BE2C (cell line): ENCODE data around the gene CASP2.

Source experiments
- DNase-seq: peaks from one replicate; pipeline ENCODE4 v3.0.0-alpha.2; 2020
- H3K27me3 ChIP-seq: fragments of 250-450 bp; sonication (Bioruptor Pico); 2 replicates; pipeline ENCODE4 v1.5.1; 2020; ENCODE audit warnings: mild to moderate bottlenecking
- H3K36me3 ChIP-seq: fragments of 250-450 bp; sonication (Bioruptor Pico); 2 replicates; pipeline ENCODE4 v1.5.1; 2020; ENCODE audit warnings: mild to moderate bottlenecking
- H3K4me1 ChIP-seq: fragments of 250-450 bp; sonication (Bioruptor Pico); 2 replicates; pipeline ENCODE4 v1.5.1; 2020
- H3K4me3 ChIP-seq: 2 replicates; pipeline ENCODE4 v1.5.1; 2011; ENCODE audit warnings: low read depth, low read length
- H3K9me3 ChIP-seq: fragments of 250-450 bp; sonication (Bioruptor Pico); 2 replicates; pipeline ENCODE4 v1.5.1; 2020
- TF ChIP-seq, protein P1 (sequence below): IDR thresholded peaks from 2 replicates; pipeline ENCODE4 v1.5.1; 2012; ENCODE audit warnings: mild to moderate bottlenecking, low read depth, low read length

Gene CASP2

DNA sequence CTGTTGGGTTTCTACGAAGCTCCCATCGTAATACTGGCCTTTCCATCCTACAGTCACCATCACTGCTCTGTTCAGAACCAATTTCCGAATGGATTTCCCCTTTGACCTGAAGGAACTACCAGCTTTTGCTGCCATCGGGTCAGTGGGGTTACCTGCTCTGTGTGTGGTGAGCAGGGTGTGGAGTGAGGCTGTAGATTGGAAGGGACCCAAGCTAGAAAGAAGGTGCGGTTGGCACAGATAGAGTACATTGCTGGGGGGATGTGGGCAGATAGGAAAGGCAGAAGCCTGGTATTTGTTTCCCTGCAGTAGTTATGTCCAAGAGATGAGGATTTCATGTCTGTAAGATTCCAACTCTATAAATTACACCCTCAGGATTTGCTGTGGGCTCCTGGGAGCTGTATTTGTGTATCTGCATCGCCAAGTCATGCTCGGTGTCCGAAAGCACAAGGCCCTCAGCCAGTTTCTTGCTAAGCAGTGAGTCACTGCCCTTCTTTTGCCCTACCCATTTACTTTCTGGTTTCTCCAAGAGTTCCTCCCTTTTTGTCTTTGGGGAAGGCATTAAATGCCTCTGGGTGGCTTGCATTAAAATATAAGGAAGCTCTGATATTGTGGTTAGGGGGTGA is 43.1 kb downstream of the CASP2 start:
- Histone ChIP-seq H3K4me1 (no peaks in the 10 kb centered on the region), H3K27me3 (peaks cover 3% of the 10 kb centered on the region; the same call in 1 of the 2 replicates), H3K9me3 (no peaks in the 10 kb centered on the region), H3K36me3 (no peaks in the 10 kb centered on the region), H3K4me3 (no peak overlapping the region)
- TF ChIP-seq, protein P1, sequence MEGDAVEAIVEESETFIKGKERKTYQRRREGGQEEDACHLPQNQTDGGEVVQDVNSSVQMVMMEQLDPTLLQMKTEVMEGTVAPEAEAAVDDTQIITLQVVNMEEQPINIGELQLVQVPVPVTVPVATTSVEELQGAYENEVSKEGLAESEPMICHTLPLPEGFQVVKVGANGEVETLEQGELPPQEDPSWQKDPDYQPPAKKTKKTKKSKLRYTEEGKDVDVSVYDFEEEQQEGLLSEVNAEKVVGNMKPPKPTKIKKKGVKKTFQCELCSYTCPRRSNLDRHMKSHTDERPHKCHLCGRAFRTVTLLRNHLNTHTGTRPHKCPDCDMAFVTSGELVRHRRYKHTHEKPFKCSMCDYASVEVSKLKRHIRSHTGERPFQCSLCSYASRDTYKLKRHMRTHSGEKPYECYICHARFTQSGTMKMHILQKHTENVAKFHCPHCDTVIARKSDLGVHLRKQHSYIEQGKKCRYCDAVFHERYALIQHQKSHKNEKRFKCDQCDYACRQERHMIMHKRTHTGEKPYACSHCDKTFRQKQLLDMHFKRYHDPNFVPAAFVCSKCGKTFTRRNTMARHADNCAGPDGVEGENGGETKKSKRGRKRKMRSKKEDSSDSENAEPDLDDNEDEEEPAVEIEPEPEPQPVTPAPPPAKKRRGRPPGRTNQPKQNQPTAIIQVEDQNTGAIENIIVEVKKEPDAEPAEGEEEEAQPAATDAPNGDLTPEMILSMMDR, result no peak
- DNase-seq, result no peak

DNA sequence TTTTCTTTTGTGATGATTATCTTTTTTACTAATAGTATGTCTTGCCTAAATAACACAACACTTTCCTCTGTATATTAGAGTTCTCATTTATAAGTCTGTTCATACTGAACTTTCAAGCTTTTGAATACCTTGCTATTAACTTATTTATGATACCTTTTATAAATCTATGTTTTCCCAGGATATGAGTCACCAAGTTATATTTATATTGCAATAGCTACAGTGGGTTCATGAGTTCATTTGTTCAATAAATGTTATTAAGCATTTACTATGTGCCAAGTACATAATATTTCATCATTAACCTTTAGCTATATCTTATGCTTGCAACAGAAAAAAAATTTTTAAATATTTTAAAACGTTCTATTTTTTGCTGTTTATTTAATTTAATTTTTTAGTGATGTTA is 46.1 kb downstream of the CASP2 start:
- H3K4me3 ChIP-seq, result no peak overlapping the region
- no peak for DNase-seq
- TF ChIP-seq, protein P1, result no peak
- peaks cover 17% of the 10 kb centered on the region for H3K27me3 ChIP-seq
- no peaks in the 10 kb centered on the region for H3K4me1 ChIP-seq
- H3K9me3 ChIP-seq, result no peaks in the 10 kb centered on the region
- H3K36me3 ChIP-seq, result no peaks in the 10 kb centered on the region

DNA sequence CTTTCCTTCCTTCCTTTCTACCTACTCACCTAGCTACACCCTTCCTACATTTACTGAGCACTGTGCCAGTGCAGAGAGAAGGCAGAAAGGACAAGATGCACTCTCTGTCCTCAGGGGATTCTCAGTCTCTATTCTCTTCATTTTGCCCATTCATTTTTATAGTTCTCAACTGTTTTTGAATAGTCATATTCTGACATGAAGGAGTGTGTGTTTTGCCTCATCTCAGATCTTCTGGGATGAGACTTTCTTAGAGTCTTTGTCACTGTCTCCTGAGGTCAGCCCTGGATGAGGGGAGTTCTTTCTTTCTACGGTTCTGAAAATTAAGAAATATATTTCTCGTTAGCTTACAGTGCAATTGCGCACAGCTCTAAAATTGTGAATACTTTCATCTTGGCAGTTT is 49.1 kb downstream of the CASP2 start:
- no peak for DNase-seq
- Histone ChIP-seq H3K9me3 (no peaks in the 10 kb centered on the region), H3K4me3 (no peak overlapping the region), H3K27me3 (peaks cover 23% of the 10 kb centered on the region), H3K4me1 (no peaks in the 10 kb centered on the region), H3K36me3 (no peaks in the 10 kb centered on the region)
- TF ChIP-seq, protein P1, result no peak

GRCh38 chr7:143341842-143342241 is 53.7 kb downstream of the CASP2 start:
- peaks cover 28% of the 10 kb centered on the region for H3K27me3 ChIP-seq
- no peaks in the 10 kb centered on the region for H3K4me1 ChIP-seq
- TF ChIP-seq, protein P1, result no peak
- no peak overlapping the region for H3K4me3 ChIP-seq
- H3K9me3 ChIP-seq, result no peaks in the 10 kb centered on the region
- no peaks in the 10 kb centered on the region for H3K36me3 ChIP-seq
- no peak for DNase-seq

DNA sequence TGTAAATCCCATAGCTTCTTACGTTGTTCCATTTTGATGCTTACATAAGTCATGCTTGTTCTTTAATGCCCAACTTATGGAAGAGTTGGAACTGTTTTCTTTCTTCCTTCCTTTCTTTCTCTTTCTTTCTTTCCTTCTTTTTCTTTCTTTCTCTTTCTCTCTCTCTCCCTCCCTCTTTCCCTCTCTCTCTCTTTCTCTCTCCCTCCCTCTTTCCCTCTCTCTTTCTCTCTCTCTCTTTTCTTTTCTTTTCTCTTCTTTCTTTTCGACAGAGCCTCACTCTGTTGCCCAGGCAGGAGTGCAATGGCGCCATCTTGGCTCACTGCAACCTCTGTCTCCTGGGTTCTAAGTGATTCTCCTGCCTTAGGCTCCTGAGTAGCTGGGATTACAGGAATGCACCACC is 55.4 kb downstream of the CASP2 start:
- Histone ChIP-seq H3K9me3 (no peaks in the 10 kb centered on the region), H3K27me3 (peaks cover 20% of the 10 kb centered on the region), H3K4me3 (no peak overlapping the region), H3K36me3 (no peaks in the 10 kb centered on the region), H3K4me1 (no peaks in the 10 kb centered on the region)
- DNase-seq, result no peak
- TF ChIP-seq, protein P1, result no peak

- no peaks in the 10 kb centered on the region for H3K36me3 ChIP-seq
- no peaks in the 10 kb centered on the region for H3K4me1 ChIP-seq
- peaks cover 30% of the 10 kb centered on the region for H3K27me3 ChIP-seq
- TF ChIP-seq, protein P1, result peak; percentile 56
- H3K9me3 ChIP-seq, result no peaks in the 10 kb centered on the region
- DNase-seq, result peak; percentile 60
- peak overlapping the region; percentile 2; the same call in 1 of the 2 replicates for H3K4me3 ChIP-seq
These were observed 57.3 kb downstream of the CASP2 start for GRCh38 chr7:143345428-143345900.
